ENCODE measurements around the gene PLCB1. TPM values are rescaled to one million over a fixed set of nuclear protein-coding genes. Genes with fewer than 3 reads are reported as not detected.

Gene PLCB1
- total RNA-seq, 3 donors from 2014 or later, result 7.2 to 50.7 (median 8.8) TPM

GRCh38 chr20:8711501-8711900 is 579.4 kb downstream of the PLCB1 start:
- ATAC-seq, result no peak
- Histone ChIP-seq H3K9me3 (no peaks in the 10 kb centered on the region), H3K4me3 (no peak overlapping the region), H3K4me1 (ENCODE audit: low read depth) (no peaks in the 10 kb centered on the region), H3K36me3 (ENCODE audit: low read depth) (no peaks in the 10 kb centered on the region)
- no peak for DNase-seq
- TF ChIP-seq, protein P1, sequence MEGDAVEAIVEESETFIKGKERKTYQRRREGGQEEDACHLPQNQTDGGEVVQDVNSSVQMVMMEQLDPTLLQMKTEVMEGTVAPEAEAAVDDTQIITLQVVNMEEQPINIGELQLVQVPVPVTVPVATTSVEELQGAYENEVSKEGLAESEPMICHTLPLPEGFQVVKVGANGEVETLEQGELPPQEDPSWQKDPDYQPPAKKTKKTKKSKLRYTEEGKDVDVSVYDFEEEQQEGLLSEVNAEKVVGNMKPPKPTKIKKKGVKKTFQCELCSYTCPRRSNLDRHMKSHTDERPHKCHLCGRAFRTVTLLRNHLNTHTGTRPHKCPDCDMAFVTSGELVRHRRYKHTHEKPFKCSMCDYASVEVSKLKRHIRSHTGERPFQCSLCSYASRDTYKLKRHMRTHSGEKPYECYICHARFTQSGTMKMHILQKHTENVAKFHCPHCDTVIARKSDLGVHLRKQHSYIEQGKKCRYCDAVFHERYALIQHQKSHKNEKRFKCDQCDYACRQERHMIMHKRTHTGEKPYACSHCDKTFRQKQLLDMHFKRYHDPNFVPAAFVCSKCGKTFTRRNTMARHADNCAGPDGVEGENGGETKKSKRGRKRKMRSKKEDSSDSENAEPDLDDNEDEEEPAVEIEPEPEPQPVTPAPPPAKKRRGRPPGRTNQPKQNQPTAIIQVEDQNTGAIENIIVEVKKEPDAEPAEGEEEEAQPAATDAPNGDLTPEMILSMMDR (IDR thresholded peaks at IDR 0.05), result no peak
- intact Hi-C loops (cut with DNase I, micrococcal nuclease), result loop anchor here in 1 of 2 donors (10.0 kb wide), 1 partner anchor 577 kb away; the partner anchor contains the start of gene PLCB1

DNA sequence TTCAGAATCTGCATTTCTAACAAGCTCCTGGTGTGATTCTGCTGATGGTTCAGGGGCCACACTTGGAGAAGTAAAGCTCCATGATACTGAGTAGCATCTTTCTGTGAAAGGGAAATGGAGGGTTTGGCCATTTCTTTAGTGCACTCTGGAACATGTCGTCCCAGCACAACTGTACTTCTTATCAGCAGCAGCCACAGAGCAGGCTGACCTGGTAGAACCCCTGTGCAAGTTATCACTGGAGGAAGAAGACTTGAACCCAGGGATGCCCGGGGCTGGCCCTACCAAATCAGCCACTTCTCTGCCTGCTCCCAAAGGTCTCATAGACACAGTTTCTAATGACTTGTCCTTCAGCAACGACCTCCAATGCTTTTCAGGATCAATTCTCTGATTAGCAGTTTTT is 582.1 kb downstream of the PLCB1 start:
- ATAC-seq, result no peak
- no peak overlapping the region for H3K4me3 ChIP-seq
- H3K9me3 ChIP-seq, result no peaks in the 10 kb centered on the region
- no peak for DNase-seq
- no peaks in the 10 kb centered on the region for H3K36me3 ChIP-seq (ENCODE audit: low read depth)
- TF ChIP-seq, protein P1 (IDR thresholded peaks at IDR 0.05), result no peak
- intact Hi-C loops (cut with DNase I, micrococcal nuclease), result loop anchor here in 1 of 2 donors (10.0 kb wide), 1 partner anchor 579 kb away; the partner anchor contains the start of gene PLCB1
- H3K4me1 ChIP-seq (ENCODE audit: low read depth), result no peaks in the 10 kb centered on the region

- Histone ChIP-seq H3K4me3 (no peak overlapping the region), H3K36me3 (ENCODE audit: low read depth) (no peaks in the 10 kb centered on the region), H3K4me1 (ENCODE audit: low read depth) (no peaks in the 10 kb centered on the region), H3K9me3 (no peaks in the 10 kb centered on the region)
- no peak for ATAC-seq
- intact Hi-C loops (cut with DNase I, micrococcal nuclease), result loop anchor here in 1 of 2 donors (10.0 kb wide), 1 partner anchor 583 kb away; the partner anchor contains the start of gene PLCB1
- TF ChIP-seq, protein P1 (IDR thresholded peaks at IDR 0.05), result no peak
- no peak for DNase-seq
Measured at GRCh38 chr20:8718279-8718678, 586.2 kb downstream of the PLCB1 start.

GRCh38 chr20:8720089-8720488 is 588.0 kb downstream of the PLCB1 start:
- DNase-seq (no peak), ATAC-seq (no peak)
- intact Hi-C loops (cut with DNase I, micrococcal nuclease), result loop anchor here (5.0 kb wide), 1 partner anchor 678 kb away; no protein-coding TSS in a partner anchor
- no peaks in the 10 kb centered on the region for H3K4me1 ChIP-seq (ENCODE audit: low read depth)
- TF ChIP-seq, protein P1 (IDR thresholded peaks at IDR 0.05), result no peak
- H3K4me3 ChIP-seq, result no peak overlapping the region
- H3K9me3 ChIP-seq, result no peaks in the 10 kb centered on the region
- no peaks in the 10 kb centered on the region for H3K36me3 ChIP-seq (ENCODE audit: low read depth)

GRCh38 chr20:8721098-8721497 is 589.0 kb downstream of the PLCB1 start:
- Histone ChIP-seq H3K4me3 (no peak overlapping the region), H3K4me1 (ENCODE audit: low read depth) (no peaks in the 10 kb centered on the region), H3K9me3 (no peaks in the 10 kb centered on the region), H3K36me3 (ENCODE audit: low read depth) (no peaks in the 10 kb centered on the region)
- DNase-seq, result peak in 1 of 3 donors; percentile 50
- ATAC-seq, result peak; percentile 57
- TF ChIP-seq, protein P1 (IDR thresholded peaks at IDR 0.05), result peak; percentile 45
- intact Hi-C loops (cut with DNase I, micrococcal nuclease), result loop anchor here (5.0 kb wide), 1 partner anchor 679 kb away; no protein-coding TSS in a partner anchor

Data from mucosa of descending colon (tissue), 3 donors.